DMS 273 (cell line): ENCODE results near the gene LIMS1.
A peak's percentile ranks its signal among the peaks of the same experiment; 100 is the strongest.
"Not testable (repeated sequence)": the region's sequence is repeated elsewhere in the genome, so short reads cannot be mapped to it uniquely, and the experiment has no call there.

Source experiments
- DNase-seq: peaks from one replicate; lab custom pipeline; 2025; ENCODE audit not compliant: unreplicated experiment; lab: John Stamatoyannopoulos, UW

The LIMS1 gene

GRCh38 chr2:108533832-108534583, at the start of gene LIMS1:
LIMS1 (plus strand) TSS chr2:108534470; CDS start chr2:108534563, 93 bp downstream.
- DNase-seq, result peak; percentile 94

- no peak for DNase-seq
Measured at GRCh38 chr2:108485253-108485652, 49.0 kb upstream of the LIMS1 start.

GRCh38 chr2:108490506-108491122, 43.7 kb upstream of the LIMS1 start:
- DNase-seq, result no peak

GRCh38 chr2:108491848-108492247, 42.4 kb upstream of the LIMS1 start:
- no peak for DNase-seq

GRCh38 chr2:108492364-108492763, 41.9 kb upstream of the LIMS1 start:
- DNase-seq, result no peak

GRCh38 chr2:108496167-108496566, 38.1 kb upstream of the LIMS1 start:
- DNase-seq, result not testable (repeated sequence)

GRCh38 chr2:108507620-108508019, 26.6 kb upstream of the LIMS1 start:
- DNase-seq, result not testable (repeated sequence)

- not testable (repeated sequence) for DNase-seq
Measured at GRCh38 chr2:108512431-108512830, 21.8 kb upstream of the LIMS1 start.

GRCh38 chr2:108514478-108514877, 19.8 kb upstream of the LIMS1 start:
- not testable (repeated sequence) for DNase-seq

GRCh38 chr2:108524688-108525087, 9.6 kb upstream of the LIMS1 start:
- not testable (repeated sequence) for DNase-seq

- DNase-seq, result not testable (repeated sequence)
Measured at GRCh38 chr2:108525258-108525657, 9.0 kb upstream of the LIMS1 start.

GRCh38 chr2:108531674-108532055, 2.6 kb upstream of the LIMS1 start:
- DNase-seq, result no peak

- peak; percentile 71 for DNase-seq
Measured at GRCh38 chr2:108534584-108535356, 500 bp downstream of the LIMS1 start.

GRCh38 chr2:108535357-108535631, 1.0 kb downstream of the LIMS1 start:
- DNase-seq, result peak; percentile 31

- no peak for DNase-seq
Measured at GRCh38 chr2:108536133-108536780, 2.0 kb downstream of the LIMS1 start.

- DNase-seq, result no peak
Measured at GRCh38 chr2:108536911-108537310, 2.6 kb downstream of the LIMS1 start.

GRCh38 chr2:108538000-108538625, 3.8 kb downstream of the LIMS1 start:
- DNase-seq, result no peak

GRCh38 chr2:108541451-108541850, 7.2 kb downstream of the LIMS1 start:
- no peak for DNase-seq

GRCh38 chr2:108542071-108542470, 7.8 kb downstream of the LIMS1 start:
- no peak for DNase-seq

- no peak for DNase-seq
Measured at GRCh38 chr2:108547606-108548005, 13.3 kb downstream of the LIMS1 start.
